NCI-H226 (cell line): ENCODE results near the gene ZBTB16.

Experiments used
- DNase-seq: peaks from one replicate; pipeline ENCODE4 v3.0.0-alpha.2; 2015

The ZBTB16 gene

DNA sequence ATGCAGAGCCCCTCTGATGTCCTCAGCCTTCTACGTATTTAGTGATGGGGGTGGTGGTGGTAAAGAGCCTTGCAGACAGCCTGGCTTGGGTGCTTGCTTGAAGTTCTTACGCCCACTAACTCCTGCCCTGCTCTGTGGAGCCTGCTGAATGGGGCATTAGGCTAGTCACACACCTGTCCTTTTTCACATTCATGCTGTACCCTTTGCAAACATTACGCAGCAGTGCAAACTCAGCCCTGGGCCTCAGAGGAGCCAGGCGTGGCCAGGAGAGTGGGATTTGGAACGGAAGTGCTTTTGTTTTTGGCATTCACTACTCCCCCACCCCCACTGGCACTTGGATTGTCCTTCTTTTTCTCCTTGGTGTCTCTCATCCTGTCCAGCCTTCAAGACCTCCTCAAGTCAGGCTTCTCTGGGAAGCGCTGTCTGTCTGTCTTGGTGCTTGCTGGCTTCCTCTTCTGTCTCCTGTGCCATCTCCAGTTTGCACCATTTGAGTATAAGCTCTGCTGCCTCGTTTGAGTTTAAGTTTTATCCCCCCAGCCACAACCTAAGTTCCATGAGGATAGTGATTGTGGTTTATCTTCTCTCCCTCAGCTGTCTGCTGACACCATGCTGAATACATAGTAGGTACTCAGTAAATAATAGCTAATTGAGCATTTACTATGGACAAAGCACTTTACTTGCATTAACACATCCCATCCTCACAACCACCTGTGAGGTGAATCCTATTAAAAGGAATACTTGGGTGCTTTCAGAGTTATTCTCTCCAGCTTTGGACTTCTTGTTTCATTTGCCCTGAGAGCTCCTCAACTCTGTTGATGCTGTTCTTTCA, 26.7 kb downstream of the ZBTB16 start:
- DNase-seq = no peak

DNA sequence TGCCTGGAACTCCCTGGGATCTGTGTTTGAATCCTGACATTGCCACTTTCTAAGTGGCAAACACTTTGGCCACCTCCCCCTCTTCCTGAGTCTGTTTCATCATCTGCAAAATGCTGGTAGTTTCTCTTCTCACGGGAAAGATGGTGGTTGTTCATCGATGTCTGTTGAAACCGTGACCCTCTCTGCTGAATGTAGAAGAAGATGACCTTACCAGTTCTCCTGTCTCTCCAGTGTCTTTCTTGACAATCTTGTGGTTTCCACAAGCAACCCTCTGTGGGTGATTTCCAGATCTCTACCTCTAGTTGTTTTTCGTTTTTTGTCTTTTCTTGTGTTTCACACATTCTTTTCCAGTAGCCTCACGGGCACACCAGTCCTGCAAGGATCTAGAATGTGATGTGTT, 27.5 kb downstream of the ZBTB16 start:
- DNase-seq = no peak

- DNase-seq = no peak
Measured at GRCh38 chr11:114088216-114088615, 28.7 kb downstream of the ZBTB16 start.

DNA sequence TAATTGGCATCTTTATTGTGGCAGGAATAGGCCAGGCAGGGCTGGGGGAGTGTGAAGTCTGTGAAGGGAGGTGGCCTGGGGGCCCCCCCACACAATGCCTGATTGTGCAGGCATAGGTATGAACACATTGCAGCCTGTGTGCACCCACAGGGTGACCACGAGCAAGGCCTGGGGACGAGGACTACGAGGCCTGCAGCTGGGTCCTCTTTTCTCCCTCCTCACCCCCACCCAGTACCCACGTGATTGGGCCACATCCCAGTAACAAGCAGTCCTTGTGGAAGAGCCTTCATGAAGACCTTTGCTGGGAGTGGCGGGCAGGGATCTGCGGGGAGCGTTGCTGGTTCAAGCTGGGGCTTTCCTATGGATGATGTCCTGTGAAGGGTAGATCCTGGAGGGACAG, 29.3 kb downstream of the ZBTB16 start:
- DNase-seq = no peak

DNA sequence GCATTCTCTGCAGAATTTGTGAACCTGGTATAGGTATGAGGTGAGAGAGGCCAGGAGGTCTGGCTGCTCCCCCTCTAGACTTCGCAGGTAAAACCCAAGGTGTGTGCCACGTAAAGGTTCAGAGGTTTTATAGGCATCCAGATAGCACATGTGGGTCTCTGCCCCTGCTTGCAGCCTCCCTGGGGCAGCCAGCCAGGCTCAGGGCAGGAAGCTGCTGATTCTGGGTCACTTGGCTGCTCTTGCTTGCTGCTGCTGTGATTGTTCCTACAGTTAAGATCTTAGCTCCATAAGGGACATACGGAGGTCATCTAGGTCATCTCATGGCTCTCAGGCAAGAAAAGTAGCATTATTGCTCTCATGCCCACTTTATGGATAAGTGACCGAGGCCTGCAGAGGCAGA, 30.2 kb downstream of the ZBTB16 start:
- no peak for DNase-seq

DNA sequence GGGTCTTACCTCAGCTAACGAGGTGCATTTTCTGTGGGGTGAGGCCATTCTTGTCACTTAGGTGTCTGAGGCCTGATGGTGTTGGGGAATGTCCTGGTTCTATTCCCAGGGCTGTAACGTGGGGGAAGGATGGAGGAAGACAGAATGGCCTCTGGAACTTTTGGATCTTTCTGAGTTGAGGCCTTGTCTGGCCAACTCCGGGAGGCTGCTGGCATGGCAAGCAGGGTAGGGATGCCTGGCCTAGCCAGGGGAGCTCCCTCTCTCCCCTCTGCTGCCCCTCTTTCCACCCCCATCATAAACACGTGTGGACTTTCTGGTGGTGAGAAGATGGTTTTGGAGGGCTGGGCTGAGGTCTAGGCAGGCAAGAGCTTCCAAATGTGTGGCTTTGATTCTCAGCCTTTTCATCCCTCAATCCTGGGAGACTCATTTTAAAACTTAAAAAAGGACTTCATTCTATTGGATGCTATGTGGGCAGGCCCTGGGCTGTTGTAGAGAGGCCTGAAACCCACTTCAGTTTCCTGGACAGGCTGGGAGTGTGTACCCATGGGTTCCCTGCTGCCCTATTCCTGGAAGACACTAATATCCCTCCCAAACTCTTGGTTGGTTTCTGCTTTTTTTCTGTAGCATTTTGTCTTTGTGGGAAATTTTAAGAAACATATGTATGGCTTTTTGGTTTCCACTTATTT, 30.9 kb downstream of the ZBTB16 start:
- DNase-seq = no peak

- no peak for DNase-seq
Measured at GRCh38 chr11:114090976-114091375, 31.5 kb downstream of the ZBTB16 start.

- DNase-seq = no peak
Measured at GRCh38 chr11:114091516-114092397, 32.2 kb downstream of the ZBTB16 start.

- DNase-seq = no peak
Measured at GRCh38 chr11:114092478-114092877, 33.0 kb downstream of the ZBTB16 start.

GRCh38 chr11:114092953-114093352, 33.4 kb downstream of the ZBTB16 start:
- no peak for DNase-seq

GRCh38 chr11:114094516-114094915, 35.0 kb downstream of the ZBTB16 start:
- no peak for DNase-seq

GRCh38 chr11:114095899-114096298, 36.4 kb downstream of the ZBTB16 start:
- no peak for DNase-seq

DNA sequence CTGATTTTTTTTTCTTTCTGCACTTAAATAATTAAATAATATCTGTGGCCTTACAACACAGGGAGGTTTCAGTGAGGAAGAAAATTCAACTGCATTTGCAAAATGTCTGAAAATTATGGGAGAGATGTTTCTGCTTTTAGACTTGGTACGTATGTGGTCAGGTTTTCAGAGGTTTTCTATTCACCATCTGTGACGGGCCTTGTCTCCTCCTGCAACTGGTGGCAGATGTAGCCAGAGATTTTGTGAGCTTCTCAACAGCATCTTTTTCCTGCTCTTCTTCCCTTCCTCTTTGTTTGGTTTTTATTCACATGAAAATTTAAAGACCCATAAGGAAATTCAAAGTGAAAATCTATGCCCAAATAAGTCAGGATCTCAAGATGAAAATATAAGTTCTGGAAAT, 38.3 kb downstream of the ZBTB16 start:
- no peak for DNase-seq

GRCh38 chr11:114098927-114099326, 39.4 kb downstream of the ZBTB16 start:
- no peak for DNase-seq

GRCh38 chr11:114099392-114100178, 40.1 kb downstream of the ZBTB16 start:
- DNase-seq = no peak

DNA sequence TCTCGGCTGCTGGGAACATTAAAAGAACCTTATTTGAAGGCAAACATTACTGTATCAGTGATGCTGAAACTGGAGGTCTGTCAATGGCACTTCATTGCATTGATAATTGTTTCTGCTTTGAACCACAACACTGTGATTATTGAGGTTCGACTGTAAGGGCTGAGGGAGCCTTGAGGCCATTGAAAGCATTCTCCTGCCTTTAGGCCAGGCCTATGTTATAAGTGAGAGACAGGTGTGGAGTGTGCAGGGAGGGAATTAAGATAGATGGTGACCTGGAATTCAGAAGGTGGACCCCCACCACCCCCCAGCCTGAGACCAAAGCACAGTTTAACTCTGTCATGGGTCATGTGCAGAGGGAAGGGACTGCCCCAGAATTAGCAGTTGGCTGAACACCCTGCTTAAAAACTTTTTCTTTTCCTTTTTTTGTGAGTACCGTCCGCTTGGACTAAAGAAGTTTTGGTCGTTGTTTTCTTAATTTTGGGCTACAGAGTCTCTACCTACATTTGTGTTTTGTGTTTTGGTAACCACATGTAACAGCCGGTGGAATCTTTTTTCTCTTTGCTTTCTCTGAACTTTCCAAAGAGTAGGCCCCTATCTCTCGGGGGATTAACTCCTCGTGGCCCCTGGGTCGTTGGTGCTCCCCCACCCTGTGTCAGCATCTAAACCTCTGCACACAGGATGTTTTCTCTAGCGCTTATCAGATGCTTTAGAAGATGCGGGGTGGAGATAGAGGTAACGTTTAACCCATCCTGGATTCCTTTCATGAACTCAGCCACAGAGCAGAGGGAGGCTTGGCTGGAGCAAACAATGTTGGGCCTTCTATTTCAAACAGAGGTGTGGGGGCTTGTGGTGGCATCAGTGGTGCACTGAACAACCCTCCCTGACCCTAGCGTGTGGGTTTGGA, 43.7 kb downstream of the ZBTB16 start:
- DNase-seq = no peak

- DNase-seq = no peak
Measured at GRCh38 chr11:114105611-114106010, 46.1 kb downstream of the ZBTB16 start.

DNA sequence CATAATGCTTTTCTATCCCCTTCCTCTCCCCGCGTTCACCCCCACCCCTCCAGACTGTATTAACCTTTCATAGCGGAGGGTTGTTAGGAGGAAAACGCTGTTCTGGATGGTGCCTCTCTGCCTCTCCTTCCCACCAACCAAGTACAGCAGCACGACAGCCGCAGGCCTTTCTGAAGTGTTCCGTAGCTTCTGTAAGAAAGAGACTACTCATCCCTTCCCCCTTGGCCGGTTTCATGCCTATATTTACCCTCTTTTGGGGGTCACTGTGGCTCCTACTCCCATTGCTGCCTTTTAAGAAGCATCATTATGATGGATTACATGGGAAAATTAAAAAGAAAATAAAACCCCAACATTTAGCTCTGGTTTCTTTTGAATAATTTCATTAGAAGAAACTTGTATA, 46.5 kb downstream of the ZBTB16 start:
- no peak for DNase-seq

GRCh38 chr11:114106986-114107385, 47.5 kb downstream of the ZBTB16 start:
- no peak for DNase-seq

DNA sequence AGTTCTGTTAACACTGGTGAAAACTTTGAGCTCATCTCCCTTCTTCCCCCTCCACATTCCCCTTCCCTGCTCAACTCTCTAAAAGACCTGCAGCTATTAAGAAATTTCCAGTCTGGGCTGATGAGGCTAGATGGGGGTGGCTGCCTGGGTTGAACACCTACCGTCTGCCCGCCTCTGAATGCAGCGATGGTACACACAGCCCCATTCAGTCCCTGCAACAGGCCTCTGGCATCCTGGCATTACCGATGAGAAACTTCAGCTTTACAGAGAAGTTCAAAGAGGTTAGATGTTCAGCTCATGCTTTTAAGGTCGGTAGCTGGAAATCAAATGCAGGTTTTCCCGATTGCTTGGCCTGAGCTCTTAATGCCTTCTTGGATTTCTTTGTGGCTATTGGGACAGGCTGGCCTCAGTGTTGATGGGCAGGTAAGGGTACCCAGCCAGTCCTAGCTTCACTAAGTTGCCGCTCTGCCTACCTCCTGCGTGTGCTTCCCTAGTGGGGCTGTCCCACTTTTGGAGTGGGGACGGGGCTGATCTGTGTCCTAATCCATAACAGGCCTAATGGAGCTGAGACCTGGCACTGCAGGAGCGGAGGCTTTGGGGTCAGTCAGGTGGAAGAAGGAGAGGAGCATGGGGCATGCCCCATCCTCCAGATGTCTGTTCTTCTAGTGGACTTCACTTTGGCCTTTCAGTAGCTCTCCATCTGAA, 49.1 kb downstream of the ZBTB16 start:
- no peak for DNase-seq
